ENCODE results near the gene SLC24A3. TPM values are rescaled to one million over a fixed set of nuclear protein-coding genes. Genes with fewer than 3 reads are reported as not detected.

The SLC24A3 gene
- total RNA-seq, 1 donor from 2014 or later = 0.21 TPM

DNA sequence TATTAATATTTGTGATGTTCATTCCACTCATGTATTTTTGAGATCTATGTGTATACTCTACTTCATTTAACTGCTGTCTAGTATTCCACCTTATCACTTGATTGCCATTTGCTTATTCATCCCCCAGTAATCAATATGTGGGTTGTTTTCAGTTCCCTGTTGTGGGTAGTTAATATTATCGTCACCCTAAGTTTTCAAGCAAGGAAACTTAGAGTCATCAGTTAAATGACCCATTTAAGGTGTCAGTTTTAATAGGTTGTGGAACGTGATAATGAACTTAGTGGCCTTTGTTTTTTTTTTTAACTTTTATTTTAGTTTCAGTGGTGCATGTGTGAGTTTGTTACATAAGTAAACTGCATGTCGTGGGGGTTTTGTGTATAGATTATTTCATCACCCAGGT lies 90.3 kb downstream of the SLC24A3 start:
- no peak overlapping the region for H3K4me2 ChIP-seq
- Mint-ChIP-seq H3K27me3 (ENCODE audit: insufficient read depth, low read depth) (no peaks in the 10 kb centered on the region), H3K4me1 (no peaks in the 10 kb centered on the region), H3K9me3 (no peaks in the 10 kb centered on the region), H3K27ac (no peak overlapping the region), H3K36me3 (no peaks in the 10 kb centered on the region), H3K4me3 (no peak overlapping the region)
- no peak overlapping the region for H3K4me3 ChIP-seq
- H3K4me1 ChIP-seq = no peaks in the 10 kb centered on the region
- H4K20me1 ChIP-seq (ENCODE audit: low read depth) = no peaks in the 10 kb centered on the region
- no peaks in the 10 kb centered on the region for H3K27me3 ChIP-seq
- no peaks in the 10 kb centered on the region for H3K79me2 ChIP-seq (ENCODE audit: low read depth)
- no peak overlapping the region for H2AFZ ChIP-seq (replicated peaks)
- no peak overlapping the region for H3K9ac ChIP-seq
- no peak overlapping the region for H3K27ac ChIP-seq
- no peaks in the 10 kb centered on the region for H3K36me3 ChIP-seq
- H3K9me3 ChIP-seq (ENCODE audit: low read depth) = no peaks in the 10 kb centered on the region
- DNase-seq (ENCODE audit: low spot score) = no peak
- no peaks in the 10 kb centered on the region for H3F3A ChIP-seq (ENCODE audit: low read depth)
- no peak for TF ChIP-seq EZH2phosphoT487 (IDR thresholded peaks at IDR 0.05)
- TF ChIP-seq EZH2 (IDR thresholded peaks at IDR 0.05) = no peak
- TF ChIP-seq, protein P1, sequence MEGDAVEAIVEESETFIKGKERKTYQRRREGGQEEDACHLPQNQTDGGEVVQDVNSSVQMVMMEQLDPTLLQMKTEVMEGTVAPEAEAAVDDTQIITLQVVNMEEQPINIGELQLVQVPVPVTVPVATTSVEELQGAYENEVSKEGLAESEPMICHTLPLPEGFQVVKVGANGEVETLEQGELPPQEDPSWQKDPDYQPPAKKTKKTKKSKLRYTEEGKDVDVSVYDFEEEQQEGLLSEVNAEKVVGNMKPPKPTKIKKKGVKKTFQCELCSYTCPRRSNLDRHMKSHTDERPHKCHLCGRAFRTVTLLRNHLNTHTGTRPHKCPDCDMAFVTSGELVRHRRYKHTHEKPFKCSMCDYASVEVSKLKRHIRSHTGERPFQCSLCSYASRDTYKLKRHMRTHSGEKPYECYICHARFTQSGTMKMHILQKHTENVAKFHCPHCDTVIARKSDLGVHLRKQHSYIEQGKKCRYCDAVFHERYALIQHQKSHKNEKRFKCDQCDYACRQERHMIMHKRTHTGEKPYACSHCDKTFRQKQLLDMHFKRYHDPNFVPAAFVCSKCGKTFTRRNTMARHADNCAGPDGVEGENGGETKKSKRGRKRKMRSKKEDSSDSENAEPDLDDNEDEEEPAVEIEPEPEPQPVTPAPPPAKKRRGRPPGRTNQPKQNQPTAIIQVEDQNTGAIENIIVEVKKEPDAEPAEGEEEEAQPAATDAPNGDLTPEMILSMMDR (IDR thresholded peaks at IDR 0.05) = no peak

DNA sequence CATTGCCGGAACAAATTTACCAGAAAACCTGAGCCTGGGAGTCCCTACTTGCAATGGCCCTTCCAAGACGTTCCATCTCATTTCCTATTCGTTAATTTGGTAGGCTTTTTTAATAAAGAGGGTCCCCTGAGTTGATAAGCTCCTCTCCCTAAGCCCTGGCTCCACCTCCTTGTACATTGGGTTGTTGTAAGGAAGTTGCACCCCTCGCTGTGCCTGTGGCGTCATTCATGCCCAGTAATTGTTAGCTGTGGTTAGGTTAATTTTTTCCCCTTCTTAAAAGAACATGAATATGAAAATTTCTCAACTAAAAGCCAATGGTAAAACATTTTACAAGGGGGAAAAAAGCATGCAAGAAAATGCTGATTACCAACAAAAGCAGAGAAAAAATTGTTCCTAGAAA lies 91.9 kb downstream of the SLC24A3 start:
- H3K36me3 ChIP-seq = no peaks in the 10 kb centered on the region
- H3K27me3 ChIP-seq = no peaks in the 10 kb centered on the region
- Mint-ChIP-seq H3K9me3 (no peaks in the 10 kb centered on the region), H3K36me3 (no peaks in the 10 kb centered on the region), H3K4me1 (no peaks in the 10 kb centered on the region), H3K4me3 (no peak overlapping the region), H3K27me3 (ENCODE audit: insufficient read depth, low read depth) (no peaks in the 10 kb centered on the region), H3K27ac (no peak overlapping the region)
- no peak overlapping the region for H3K4me2 ChIP-seq
- TF ChIP-seq, protein P1 (IDR thresholded peaks at IDR 0.05) = no peak
- no peak for TF ChIP-seq EZH2 (IDR thresholded peaks at IDR 0.05)
- no peak for TF ChIP-seq EZH2phosphoT487 (IDR thresholded peaks at IDR 0.05)
- no peaks in the 10 kb centered on the region for H3K9me3 ChIP-seq (ENCODE audit: low read depth)
- no peak overlapping the region for H3K27ac ChIP-seq
- H3K4me3 ChIP-seq = no peak overlapping the region
- no peaks in the 10 kb centered on the region for H3F3A ChIP-seq (ENCODE audit: low read depth)
- H3K9ac ChIP-seq = no peak overlapping the region
- no peak for DNase-seq (ENCODE audit: low spot score)
- H3K4me1 ChIP-seq = no peaks in the 10 kb centered on the region
- H3K79me2 ChIP-seq (ENCODE audit: low read depth) = no peaks in the 10 kb centered on the region
- H2AFZ ChIP-seq (replicated peaks) = no peak overlapping the region
- no peaks in the 10 kb centered on the region for H4K20me1 ChIP-seq (ENCODE audit: low read depth)

DNA sequence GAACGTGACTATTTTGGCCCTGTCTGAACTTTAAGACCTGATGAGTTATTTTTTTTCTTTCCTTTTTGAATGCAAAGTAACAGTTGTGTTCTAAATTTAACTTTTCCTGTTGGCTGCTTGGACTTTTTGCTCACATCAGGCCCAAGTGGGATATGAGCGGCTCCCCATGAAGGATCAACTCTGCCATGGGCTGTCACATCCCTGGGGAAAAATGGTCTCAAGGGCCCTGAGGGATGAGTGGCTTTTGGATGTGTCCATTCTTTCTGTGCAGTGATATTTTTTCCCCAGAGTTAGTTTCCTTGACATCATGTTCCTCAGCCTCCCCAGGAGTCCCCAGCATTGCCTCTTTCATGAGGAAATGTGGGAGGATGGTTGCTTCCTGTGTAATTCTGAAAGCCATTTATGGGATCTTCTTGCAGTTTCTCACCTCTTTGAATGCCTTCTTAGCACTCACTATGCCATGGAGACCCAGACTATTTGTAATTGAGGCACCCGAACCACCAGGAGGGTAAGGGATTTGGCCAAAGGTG lies 92.5 kb downstream of the SLC24A3 start:
- H3K4me1 ChIP-seq = no peaks in the 10 kb centered on the region
- Mint-ChIP-seq H3K4me3 (no peak overlapping the region), H3K36me3 (no peaks in the 10 kb centered on the region), H3K9me3 (no peaks in the 10 kb centered on the region), H3K27me3 (ENCODE audit: insufficient read depth, low read depth) (no peaks in the 10 kb centered on the region), H3K27ac (no peak overlapping the region), H3K4me1 (no peaks in the 10 kb centered on the region)
- no peak overlapping the region for H2AFZ ChIP-seq (replicated peaks)
- H3K4me2 ChIP-seq = no peak overlapping the region
- no peaks in the 10 kb centered on the region for H4K20me1 ChIP-seq (ENCODE audit: low read depth)
- H3K36me3 ChIP-seq = no peaks in the 10 kb centered on the region
- H3K27me3 ChIP-seq = no peaks in the 10 kb centered on the region
- H3F3A ChIP-seq (ENCODE audit: low read depth) = no peaks in the 10 kb centered on the region
- TF ChIP-seq EZH2phosphoT487 (IDR thresholded peaks at IDR 0.05) (no peak), EZH2 (IDR thresholded peaks at IDR 0.05) (no peak)
- TF ChIP-seq, protein P1 (IDR thresholded peaks at IDR 0.05) = no peak
- H3K9ac ChIP-seq = no peak overlapping the region
- H3K79me2 ChIP-seq (ENCODE audit: low read depth) = no peaks in the 10 kb centered on the region
- H3K9me3 ChIP-seq (ENCODE audit: low read depth) = no peaks in the 10 kb centered on the region
- no peak for DNase-seq (ENCODE audit: low spot score)
- H3K4me3 ChIP-seq = no peak overlapping the region
- H3K27ac ChIP-seq = no peak overlapping the region
